NCI-H2196 treated with DMSO at 0.1 percent for 48 hours (cell line): ENCODE results near the gene SLC20A1.

Experiments
- DNase-seq: peaks from one replicate; lab custom pipeline; 2025; ENCODE audit not compliant: unreplicated experiment; lab: John Stamatoyannopoulos, UW

SLC20A1 gene

DNA sequence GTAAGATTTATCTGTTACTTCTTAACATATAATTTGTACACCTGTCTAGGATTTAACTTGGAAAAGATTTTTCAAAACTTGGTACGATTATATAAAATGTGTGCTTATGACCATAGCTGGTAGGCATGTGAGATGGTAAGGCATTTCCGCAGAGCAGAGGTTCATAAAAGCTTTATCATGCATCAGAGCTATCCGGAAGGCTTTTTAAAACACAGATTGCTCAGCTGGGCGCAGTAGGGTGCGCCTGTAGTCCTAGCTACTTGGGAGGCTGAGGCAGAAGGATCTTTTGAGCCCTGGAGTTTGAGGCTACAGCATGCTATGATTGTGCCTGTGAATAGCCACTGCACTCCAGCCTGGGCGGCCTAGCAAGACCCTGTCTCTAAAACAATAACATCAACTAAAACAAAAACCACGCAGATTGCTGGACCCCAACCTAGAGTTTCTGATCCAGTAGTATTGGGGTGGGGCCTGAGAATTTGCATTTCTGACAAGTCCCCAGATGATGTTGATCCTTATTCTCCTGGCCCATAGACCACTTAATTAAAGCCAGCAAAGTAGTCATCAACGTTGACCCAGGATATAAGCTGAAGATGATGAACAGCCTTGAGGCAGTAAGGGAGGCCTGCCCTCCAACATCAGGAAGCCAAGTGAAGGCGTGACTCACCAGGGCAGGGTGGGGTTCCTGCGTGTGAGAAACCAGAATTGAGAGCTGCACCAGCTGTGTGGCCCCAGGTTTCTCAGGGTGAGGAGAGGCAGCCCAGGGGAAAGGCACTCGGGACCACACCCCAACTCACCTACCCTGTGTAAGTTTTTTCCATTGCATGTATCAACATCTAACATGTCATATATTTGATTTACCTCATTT, 21.6 kb upstream of the SLC20A1 start:
- DNase-seq, result no peak

DNA sequence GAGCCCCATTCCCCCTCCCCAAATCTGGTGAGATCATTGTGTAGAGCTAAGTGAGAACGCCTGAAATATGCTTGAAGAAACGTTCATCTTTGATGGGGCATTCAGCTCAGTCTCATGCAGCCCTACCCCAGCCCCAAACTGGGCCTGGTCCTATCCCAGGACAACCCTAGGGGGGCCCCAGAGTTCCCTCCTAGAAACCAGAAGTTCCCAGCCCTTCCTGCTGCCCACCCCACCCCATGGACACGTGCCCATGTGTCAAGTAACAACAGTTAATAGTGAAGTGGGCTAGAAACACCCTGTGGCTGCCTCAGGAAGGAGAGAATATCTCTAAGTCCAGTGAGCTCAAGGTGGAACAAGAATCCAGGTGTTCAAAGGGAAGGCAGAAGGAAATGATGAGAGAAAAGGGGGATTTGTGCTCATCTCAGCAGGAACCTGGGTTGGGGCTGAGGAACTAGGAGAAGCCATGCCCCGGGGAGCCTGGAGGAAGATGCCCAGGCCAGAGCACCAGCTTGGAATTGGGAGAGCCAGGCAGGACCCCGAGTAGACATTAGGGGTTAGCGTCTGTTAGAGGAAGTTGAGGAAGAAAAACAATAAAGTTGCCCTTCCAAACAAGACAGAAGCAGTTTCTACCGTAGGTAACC, 20.1 kb upstream of the SLC20A1 start:
- no peak for DNase-seq

DNA sequence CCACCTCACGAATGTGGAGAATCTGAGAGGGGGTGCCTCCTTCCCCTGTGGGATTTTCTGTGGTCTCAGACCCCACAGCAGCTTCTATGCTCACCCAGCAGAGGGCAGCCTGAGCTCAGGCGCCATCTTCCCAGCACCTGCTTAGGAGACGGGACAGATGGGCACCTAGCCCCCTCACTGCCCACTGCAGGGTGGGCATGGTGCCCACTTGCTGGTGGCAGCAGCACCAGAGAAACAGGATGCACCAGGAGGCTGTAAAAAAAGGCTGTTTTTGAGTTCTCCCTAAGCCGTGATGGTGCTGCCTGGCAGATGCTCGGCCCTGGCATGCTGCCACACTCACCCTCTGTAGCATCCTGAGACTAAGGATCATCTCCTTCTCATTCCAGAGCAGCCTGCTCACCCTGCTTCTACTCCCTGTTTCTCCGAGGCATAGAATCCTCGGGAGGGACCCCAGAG, 19.1 kb upstream of the SLC20A1 start:
- peak; percentile 58 for DNase-seq

DNA sequence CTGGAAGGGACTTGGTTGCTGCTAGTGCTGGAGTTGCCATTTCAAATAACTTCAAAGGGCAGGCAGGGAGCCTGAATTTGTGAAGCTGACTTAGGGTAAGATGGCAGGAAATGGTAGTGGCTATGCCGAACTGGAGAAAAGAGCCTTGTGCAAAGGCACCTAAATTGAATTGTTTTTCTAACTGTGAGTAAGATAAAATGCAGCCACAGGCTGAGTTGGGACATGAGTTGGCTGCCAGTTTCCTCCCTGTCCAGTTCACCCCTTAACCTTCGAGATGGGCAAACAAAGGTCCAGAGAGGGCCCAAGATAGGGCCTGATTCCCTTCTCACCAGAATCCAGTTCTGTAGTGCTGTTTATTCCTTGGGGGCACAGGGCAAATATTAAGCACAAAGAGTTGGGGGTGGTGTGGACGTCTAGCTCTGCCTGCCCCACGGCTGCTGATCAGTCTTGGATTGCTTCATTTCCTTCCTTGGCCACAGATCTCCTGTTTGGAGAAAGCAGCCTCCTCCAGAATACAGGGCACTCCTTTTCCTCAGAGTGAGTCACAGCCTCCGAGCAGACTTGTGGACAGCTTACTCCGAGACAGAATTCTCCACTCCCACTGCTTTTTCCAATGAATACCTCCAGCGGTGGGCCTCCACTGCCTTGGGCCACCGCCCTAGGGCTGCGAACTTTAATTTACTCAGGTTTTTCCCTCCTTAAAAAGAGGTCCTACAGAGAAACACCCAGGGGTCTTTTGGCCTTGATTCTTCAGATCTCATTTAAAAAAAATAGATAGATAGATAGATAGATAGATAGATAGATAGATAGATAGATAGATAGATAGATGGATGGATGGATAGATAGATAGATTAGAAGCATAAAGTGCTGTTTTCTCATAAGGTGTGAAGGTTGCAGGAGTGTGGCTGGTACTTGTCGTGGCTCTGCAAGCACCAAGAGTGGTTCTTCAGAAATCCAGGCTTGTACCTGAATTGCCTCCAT, 18.4 kb upstream of the SLC20A1 start:
- DNase-seq, result no peak

DNA sequence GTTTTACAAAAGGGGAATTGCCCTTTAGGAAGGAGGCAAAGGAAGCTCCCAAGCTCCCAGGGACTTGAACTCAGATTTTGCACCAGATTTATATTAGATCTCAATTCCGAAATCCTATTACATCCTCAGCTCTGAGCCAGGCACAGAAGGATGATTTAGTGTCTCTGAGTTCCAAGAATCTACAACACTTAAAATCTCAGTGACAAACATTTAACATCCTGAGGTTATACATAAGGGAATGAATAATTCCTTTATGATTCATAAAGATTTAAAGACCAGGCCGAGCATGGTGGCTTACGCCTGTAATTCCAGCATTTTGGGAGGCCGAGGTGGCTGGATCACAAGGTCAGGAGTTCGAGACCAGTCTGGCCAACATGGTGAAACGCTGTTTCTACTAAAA, 16.5 kb upstream of the SLC20A1 start:
- DNase-seq, result no peak

DNA sequence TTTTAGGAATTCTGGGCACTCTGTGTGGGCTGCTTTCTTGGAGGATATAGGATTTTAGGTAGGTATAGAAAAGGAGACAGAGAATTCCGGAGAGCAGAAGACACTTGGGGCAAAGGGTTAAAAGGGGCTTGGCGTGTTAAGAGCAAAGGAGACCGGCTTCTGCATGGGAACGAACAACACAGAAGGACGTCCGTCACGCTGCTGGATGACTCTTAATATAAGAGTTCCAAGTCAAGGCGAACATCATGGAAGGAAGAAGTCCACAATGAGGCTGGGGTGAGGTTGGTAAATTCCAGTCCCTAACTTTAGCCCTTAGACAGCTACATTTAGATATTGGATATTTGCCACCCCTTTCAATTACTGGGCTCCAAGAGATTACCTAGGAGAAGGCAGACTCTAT, 15.9 kb upstream of the SLC20A1 start:
- DNase-seq, result no peak

DNA sequence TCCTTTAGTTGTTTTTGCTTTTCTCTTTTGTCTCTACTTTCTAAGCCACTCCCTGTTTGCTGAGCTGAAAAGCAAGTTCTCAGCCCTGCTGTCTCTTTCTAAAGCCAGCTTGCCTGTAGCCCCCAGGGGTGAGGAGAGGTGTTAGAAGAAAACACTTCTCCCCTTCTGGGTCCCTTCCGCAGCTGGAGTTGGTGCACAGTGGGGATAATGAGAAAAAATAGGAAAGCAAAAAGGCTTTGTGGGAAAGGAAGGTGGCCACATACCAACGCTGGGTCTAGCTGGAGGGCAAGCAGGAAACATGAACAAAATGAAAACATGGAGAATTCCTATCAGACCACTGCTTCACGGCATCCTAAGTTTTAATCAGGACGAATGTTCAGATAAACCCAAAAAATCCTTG, 15.5 kb upstream of the SLC20A1 start:
- DNase-seq, result no peak

DNA sequence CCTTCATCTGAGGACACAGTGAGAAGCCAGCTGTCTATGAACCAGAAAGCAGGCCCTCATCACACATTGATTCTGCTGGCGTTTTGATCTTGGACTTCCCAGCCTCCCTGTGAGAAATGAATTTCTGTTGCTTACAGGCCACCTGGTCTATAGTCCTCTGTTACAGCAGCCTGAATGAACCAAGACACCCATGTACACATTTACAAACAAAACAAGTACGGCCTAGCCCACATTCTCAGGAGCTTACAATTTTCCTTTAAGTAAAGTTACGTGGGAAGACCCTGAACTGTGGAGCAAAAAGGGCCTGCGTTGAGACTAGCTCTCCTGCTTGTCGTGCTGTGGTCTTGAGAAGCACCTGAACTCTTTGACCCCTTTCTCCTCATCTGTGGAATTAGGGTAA, 12.0 kb upstream of the SLC20A1 start:
- DNase-seq, result no peak

DNA sequence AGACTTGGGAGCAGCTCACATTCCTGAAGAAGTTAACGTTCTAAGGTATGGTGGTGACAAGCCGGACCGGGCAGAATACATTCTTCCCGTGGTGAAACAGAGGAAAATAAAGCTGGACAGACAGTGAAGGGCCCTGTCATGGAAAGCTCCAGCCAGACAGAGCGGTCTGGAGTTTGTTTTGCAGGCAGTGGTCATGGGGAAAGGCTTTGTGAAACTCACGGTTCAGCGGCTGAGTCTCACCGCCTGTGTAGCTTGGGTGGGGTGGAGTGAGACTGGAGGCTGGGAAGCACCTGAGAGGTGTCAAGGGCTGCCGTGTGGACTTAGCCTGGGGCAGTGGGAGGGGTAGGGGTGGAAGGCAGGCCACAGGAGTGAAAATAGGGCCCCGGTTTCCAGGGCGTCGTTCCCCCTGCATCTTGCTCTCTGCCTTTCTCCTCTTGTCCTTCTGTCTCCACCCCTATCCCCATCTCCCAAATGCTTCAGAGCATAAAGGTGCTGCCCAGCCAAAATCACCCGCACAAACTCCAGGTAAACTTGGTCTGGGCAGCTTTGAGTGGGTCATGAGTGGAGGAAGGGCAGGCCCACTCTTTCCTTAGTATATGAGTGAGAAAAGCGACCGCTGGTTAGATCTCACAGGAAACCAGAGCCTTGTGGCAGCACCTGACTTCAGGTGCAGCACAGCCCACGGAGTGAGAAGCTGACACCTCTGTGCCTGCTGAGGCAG, 11.4 kb upstream of the SLC20A1 start:
- no peak for DNase-seq

DNA sequence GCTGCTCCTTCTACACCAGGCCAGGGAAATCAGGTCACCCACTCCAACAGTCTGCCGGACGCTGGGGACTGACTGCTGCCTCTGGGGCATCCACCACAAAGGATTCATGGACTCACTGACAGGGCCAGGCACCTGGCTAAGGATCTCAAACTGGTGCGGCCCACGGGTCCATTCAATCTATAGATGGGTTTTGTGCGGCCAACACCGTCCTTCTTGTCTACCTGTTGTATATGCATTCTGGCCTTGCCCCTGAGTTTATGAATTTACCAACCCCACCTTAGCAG, 10.9 kb upstream of the SLC20A1 start:
- DNase-seq, result no peak

DNA sequence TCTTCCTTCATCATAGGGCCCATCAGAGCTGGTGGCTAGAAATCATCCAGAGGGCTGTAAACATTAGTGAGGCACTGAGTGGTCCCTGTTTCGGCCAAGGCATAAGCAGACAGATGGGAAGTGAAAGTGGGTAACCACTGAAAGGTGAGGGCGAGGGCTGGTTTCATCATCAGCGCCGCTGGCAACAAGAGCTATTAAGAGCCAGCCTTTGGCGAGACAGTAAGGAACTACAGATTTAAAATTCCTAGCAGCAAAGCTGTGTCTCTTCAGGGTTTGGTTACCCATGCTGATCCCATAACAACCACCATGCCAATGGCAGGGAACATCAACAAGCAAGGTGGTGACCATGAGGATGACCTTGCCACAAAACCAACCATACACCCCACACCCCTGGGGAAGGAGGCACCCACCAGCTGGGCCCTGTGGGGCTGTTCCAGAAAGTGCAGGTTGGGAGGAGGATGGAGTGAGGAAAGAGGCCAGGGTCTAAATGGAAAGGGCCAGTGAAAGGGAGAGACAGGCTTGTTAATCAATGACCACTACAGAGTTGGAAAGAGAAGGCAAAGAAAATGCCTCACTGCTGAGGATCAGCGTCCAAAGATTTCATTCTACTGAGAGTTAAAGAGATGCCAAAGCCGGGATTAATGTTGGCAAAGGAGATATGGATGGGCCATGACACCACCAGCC, 9.0 kb upstream of the SLC20A1 start:
- no peak for DNase-seq

DNA sequence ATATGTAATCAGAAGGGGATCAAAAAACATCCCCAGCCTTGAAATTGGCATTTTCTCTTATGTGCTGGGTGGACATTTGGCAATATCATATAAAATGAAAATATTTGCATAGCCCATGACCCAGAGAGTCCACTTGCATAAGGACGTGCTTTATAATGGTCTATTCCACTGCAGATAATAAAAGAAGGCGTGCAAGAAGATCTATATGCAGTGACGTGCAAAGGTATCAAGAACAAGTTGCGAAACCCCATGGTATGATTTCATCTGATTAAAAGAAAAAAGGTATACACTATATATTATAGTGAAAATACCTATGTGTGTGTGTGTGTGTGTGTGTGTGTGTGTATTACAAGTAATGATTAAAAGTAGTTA, 8.5 kb upstream of the SLC20A1 start:
- no peak for DNase-seq

DNA sequence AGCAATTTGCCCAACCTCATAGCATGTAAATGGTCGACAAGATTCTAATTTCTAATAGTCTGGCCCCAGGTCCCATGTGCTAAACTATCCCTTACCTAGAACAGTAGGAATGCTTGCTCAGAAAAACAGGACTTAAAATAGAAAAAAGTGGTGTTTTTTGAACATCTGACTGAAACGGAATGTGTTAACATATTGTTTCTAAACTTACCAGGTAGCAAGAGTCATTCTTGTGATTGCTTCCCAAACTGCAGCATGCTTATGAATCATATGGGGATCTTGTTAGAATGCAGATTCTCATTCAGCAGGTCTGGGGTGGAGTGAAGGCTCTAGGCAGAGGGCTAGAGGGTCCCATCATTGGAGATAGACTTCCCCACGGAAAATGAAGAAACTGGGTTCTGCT, 5.8 kb upstream of the SLC20A1 start:
- DNase-seq, result no peak

DNA sequence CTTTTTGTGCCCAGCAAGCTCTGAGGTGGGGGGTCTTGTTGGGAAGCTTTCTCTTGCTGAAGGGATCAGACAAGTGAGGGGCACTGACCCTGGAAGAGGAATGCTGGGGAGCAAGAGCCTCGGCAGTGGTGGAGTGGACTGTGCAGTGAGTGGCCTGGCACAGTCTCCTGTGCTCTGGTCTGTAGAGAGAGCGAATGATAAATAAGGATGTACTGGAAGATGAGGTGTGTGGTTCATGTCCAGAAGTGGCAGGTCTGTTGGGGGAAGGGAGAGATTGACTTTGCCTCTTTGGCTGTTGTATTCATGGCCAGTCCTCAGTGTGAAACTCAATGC, 5.3 kb upstream of the SLC20A1 start:
- DNase-seq, result no peak

DNA sequence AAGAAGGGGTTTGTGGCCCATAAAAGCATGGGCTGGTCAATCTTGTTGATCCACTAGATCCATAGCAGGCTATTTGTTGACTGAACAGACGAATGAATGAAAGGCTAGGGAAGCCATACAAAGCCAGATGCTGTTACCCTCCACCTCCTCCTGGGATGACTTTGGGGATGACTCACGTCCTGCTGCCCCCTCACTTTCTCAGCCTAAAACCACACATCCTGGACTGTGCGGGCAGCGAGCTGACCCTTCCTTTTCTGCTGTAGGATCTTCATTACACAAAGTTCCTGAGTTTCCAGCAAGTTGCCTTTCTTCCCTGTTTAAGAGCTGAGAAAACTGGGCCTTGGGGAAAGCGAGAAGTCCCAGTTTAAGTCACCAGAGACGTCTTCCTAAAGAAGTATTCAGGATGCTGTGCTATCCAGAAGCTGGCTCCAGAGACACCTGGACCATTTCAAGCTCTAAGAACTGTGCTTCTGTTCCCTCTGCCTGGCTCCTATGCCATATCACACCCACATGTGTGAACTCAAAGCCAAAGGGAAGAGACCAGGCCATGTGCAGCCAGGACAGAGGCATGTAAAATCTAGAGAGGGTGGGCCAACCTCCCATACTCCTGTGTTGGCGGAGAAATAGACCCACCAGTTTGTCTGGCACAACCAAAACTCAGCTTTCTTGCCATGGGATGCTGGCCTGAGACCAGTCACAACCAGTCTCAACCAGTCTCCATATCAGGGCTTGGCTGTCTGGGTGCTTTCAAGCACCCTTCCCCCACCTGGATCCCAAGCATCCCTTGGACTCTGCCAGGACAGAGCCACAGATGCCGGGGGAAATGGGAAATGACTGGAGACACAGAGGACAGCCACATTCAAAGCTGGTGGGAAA, 4.7 kb upstream of the SLC20A1 start:
- no peak for DNase-seq

DNA sequence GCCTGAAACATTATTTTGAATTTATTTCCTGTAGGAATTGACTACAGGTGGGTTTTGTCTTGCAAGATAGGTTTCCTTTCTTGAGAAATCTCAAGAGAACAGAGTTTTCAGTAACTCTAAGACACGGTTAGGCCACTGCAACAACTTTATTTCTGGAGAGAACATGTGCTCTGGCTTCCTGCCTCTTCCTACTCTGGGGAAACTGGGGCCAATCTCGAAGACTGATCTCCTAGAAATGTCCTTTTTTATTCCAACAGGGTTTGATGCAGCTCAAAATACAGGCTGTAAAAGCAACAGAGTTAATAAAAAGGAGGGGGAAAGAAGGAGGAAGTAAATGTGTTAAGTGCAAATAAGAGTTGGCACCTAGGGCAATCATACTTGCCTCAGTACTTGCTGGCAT, 4.0 kb upstream of the SLC20A1 start:
- DNase-seq, result no peak

DNA sequence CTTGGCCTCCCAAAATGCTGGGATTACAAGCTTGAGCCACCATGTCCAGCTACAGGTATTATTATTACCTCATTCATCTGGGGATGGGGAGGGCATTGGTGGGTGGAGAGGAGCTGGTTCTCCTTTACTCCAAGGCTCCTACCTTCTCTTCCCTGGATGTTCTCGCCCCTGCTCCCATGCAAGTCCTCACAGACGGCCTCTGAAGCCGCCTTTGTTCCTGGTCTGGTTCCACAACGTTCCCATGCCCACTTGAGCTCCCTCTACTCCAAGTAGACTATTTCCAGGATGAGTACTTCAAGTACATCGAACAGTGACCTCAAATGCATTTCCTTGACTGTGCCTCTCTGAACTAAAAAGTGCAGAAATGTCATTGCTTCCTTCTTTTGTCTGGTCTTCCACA, 3.2 kb upstream of the SLC20A1 start:
- no peak for DNase-seq

DNA sequence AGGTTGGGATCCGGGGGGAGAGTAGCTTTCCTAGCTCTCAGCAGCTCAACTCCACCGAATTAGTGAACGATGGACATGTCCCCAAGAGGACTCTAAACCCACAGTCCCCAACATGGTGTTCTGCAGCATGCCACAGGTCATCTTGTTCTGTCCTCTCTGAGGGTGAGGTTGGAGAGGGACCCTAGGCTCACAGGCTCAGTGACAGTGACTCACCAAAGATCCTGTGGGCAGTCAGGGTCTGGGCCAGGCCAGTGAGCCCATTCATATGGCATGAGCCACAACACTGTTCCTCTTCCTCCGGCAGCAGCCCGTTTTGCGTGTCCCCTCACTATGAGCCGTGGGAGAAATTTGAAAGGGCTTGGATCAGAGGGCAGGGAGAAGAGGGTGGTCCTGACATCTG, 2.8 kb upstream of the SLC20A1 start:
- DNase-seq, result no peak

DNA sequence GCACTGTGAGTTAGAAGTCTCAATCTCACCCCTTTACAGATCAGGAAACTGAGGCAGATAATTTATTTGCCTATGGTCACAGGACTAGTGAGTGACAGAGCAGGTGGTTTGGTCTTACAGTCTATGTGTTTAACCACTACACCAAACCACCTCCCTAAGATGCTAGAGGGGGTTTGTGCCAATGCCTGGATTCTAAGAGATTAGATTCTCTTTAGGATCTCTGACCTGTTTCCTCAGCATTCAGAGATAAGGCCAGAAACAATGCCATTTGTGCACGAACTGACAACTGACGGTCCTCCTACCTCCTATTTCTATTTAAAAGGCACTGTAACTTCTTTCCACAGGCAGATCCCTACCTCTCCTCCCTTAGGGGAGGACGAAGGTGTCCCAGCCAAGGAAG, 2.3 kb upstream of the SLC20A1 start:
- no peak for DNase-seq
